WTC11 (cell line): ENCODE measurements around the gene CDH18. TPM values are rescaled to one million over a fixed set of nuclear protein-coding genes. Genes with fewer than 3 reads are reported as not detected.

Experiments
- ATAC-seq: fragments of 200-7000 bp; cut with Tn5 transposase; 2 replicates; pipeline ENCODE4 v1.10.0; 2021; ENCODE audit warnings: mild to moderate bottlenecking, moderate library complexity
- CTCF ChIA-PET: fragments of 300-600 bp; sonication (Branson Sonifier 250); formaldehyde crosslinking; loops from one replicate; lab custom pipeline; 2021; ENCODE audit warnings: antibody characterized with exemption; lab: Charles Lee
- POLR2A ChIA-PET: fragments of 350-600 bp; sonication (Branson Sonifier 250); formaldehyde crosslinking; loops from one replicate; lab custom pipeline; 2021; ENCODE audit warnings: antibody characterized with exemption; lab: Charles Lee
- DNase-seq: peaks from one replicate; pipeline ENCODE4 v3.0.0; 2021; ENCODE audit warnings: low spot score
- H3K27ac Mint-ChIP-seq: 2 replicates; pipeline ENCODE4 v1.8.0; 2021; ENCODE audit warnings: mixed read lengths
- H3K27me3 Mint-ChIP-seq: 2 replicates; pipeline ENCODE4 v1.8.0; 2021; ENCODE audit warnings: low read depth, mild to moderate bottlenecking, moderate library complexity, mixed read lengths
- H3K36me3 Mint-ChIP-seq: 2 replicates; pipeline ENCODE4 v1.8.0; 2021; ENCODE audit warnings: mixed read lengths
- H3K4me1 Mint-ChIP-seq: 2 replicates; pipeline ENCODE4 v1.8.0; 2022; ENCODE audit warnings: mixed read lengths
- H3K4me3 Mint-ChIP-seq: 2 replicates; pipeline ENCODE4 v1.8.0; 2021; ENCODE audit warnings: mild to moderate bottlenecking, moderate library complexity, mixed read lengths
- H3K9me3 Mint-ChIP-seq: 2 replicates; pipeline ENCODE4 v1.8.0; 2021; ENCODE audit warnings: mixed read lengths
- AFF4 ChIP-seq: sonication (generic); formaldehyde crosslinking; IDR thresholded peaks from 2 replicates; pipeline ENCODE4 v1.8.1; 2023; ENCODE audit warnings: mild to moderate bottlenecking, missing genetic modification reagents, borderline replicate concordance
- ATF1 ChIP-seq: sonication (generic); formaldehyde crosslinking; IDR thresholded peaks from 2 replicates; pipeline ENCODE4 v1.8.1; 2023; ENCODE audit warnings: mild to moderate bottlenecking, moderate library complexity, missing genetic modification reagents
- E2F1 ChIP-seq: sonication (generic); formaldehyde crosslinking; IDR thresholded peaks from 2 replicates; pipeline ENCODE4 v1.8.0; 2022; ENCODE audit warnings: mild to moderate bottlenecking, missing genetic modification reagents
- EMX1 ChIP-seq: fragments of 250-450 bp; sonication (Bioruptor Pico); IDR thresholded peaks from 2 replicates; pipeline ENCODE4 v1.8.0; 2021; ENCODE audit warnings: mild to moderate bottlenecking
- FOXP4 ChIP-seq: sonication (generic); formaldehyde crosslinking; IDR thresholded peaks from 2 replicates; pipeline ENCODE4 v1.8.0; 2022; ENCODE audit warnings: mild to moderate bottlenecking, missing genetic modification reagents
- GTF2I ChIP-seq: fragments of 250-450 bp; sonication (Bioruptor Pico); conservative IDR thresholded peaks from 2 replicates; pipeline ENCODE4 v1.4.0; 2021; ENCODE audit warnings: mild to moderate bottlenecking
- MXD4 ChIP-seq: fragments of 250-450 bp; sonication (Bioruptor Pico); IDR thresholded peaks from 2 replicates; pipeline ENCODE4 v1.8.0; 2021; ENCODE audit warnings: mild to moderate bottlenecking, moderate library complexity, borderline replicate concordance
- NFATC4 ChIP-seq: fragments of 250-450 bp; sonication (Bioruptor Pico); IDR thresholded peaks from 2 replicates; pipeline ENCODE4 v1.9.0; 2021; ENCODE audit warnings: mild to moderate bottlenecking
- NR3C1 ChIP-seq: sonication (generic); formaldehyde crosslinking; conservative IDR thresholded peaks from 2 replicates; pipeline ENCODE4 v1.8.1; 2023; ENCODE audit warnings: low read depth, mild to moderate bottlenecking, missing genetic modification reagents
- PRDM15 ChIP-seq: sonication (generic); formaldehyde crosslinking; IDR thresholded peaks from 2 replicates; pipeline ENCODE4 v1.8.0; 2022; ENCODE audit warnings: missing genetic modification reagents
- PRRX2 ChIP-seq: fragments of 250-450 bp; sonication (Bioruptor Pico); IDR thresholded peaks from 2 replicates; pipeline ENCODE4 v1.8.0; 2021; ENCODE audit warnings: mild to moderate bottlenecking
- RORB ChIP-seq: fragments of 250-450 bp; sonication (Bioruptor Pico); IDR thresholded peaks from 2 replicates; pipeline ENCODE4 v1.9.0; 2021; ENCODE audit warnings: mild to moderate bottlenecking
- SOX15 ChIP-seq: fragments of 250-450 bp; sonication (Bioruptor Pico); IDR thresholded peaks from 2 replicates; pipeline ENCODE4 v1.9.0; 2021; ENCODE audit warnings: mild to moderate bottlenecking
- USF2 ChIP-seq: sonication (generic); formaldehyde crosslinking; IDR thresholded peaks from 2 replicates; pipeline ENCODE4 v1.8.1; 2023; ENCODE audit warnings: mild to moderate bottlenecking, missing genetic modification reagents, moderate library complexity
- ZBTB43 ChIP-seq: sonication (generic); formaldehyde crosslinking; IDR thresholded peaks from 2 replicates; pipeline ENCODE4 v1.8.1; 2023; ENCODE audit warnings: mild to moderate bottlenecking, missing genetic modification reagents
- ZNF512 ChIP-seq: sonication (generic); formaldehyde crosslinking; IDR thresholded peaks from 2 replicates; pipeline ENCODE4 v1.8.1; 2022; ENCODE audit warnings: missing genetic modification reagents, borderline replicate concordance
- ZSCAN18 ChIP-seq: fragments of 250-450 bp; sonication (Bioruptor Pico); IDR thresholded peaks from 2 replicates; pipeline ENCODE4 v2.1.2; 2022; ENCODE audit warnings: mild to moderate bottlenecking, moderate library complexity
- total RNA-seq: library from RNA; stranded (reverse); gene quantifications from 3 replicates; pipeline ENCODE4 v1.2.3, GENCODE V29; 2021

Gene CDH18
- total RNA-seq, 1 experiment from 2014 or later, result 0.24 TPM

GRCh38 chr5:20029266-20029665 is 41.3 kb upstream of the CDH18 start (continued):
- no peak for TF ChIP-seq MXD4 (CRISPR knock-in tag)
- TF ChIP-seq ZSCAN18 (CRISPR knock-in tag), result no peak
- no peak for TF ChIP-seq SOX15
- TF ChIP-seq NR3C1 (CRISPR knock-in tag), result no peak

GRCh38 chr5:20028506-20028905 is 40.5 kb upstream of the CDH18 start:
- CTCF ChIA-PET, result no interaction called here
- H3K4me1 Mint-ChIP-seq, result peaks cover 4% of the 10 kb centered on the region; the same call in 1 of the 2 replicates
- H3K9me3 Mint-ChIP-seq, result 0 out of 2 replicates have a peak, but pooled peaks cover 3% of the 10 kb centered on the region
- TF ChIP-seq NFATC4 (CRISPR knock-in tag) (no peak), GTF2I (CRISPR knock-in tag) (no peak), PRRX2 (CRISPR knock-in tag) (no peak), PRDM15 (CRISPR knock-in tag) (no peak), EMX1 (CRISPR knock-in tag) (no peak), NR3C1 (CRISPR knock-in tag) (no peak), RORB (CRISPR knock-in tag) (no peak), AFF4 (CRISPR knock-in tag) (no peak), ZNF512 (CRISPR knock-in tag) (no peak), ZBTB43 (CRISPR knock-in tag) (no peak), E2F1 (CRISPR knock-in tag) (no peak), FOXP4 (no peak), ATF1 (CRISPR knock-in tag) (no peak), USF2 (CRISPR knock-in tag) (no peak)
- TF ChIP-seq, all 79 proteins: peak for 0
- Mint-ChIP-seq H3K27me3 (no peaks in the 10 kb centered on the region), H3K27ac (no peak overlapping the region), H3K4me3 (no peak overlapping the region), H3K36me3 (0 out of 2 replicates have a peak, but pooled peaks cover 2% of the 10 kb centered on the region)
- POLR2A ChIA-PET, result no interaction called here
- no peak for ATAC-seq
- no peak for DNase-seq
